NCI-H524 (cell line): ENCODE results near the gene SPRR2G.
"Not testable (repeated sequence)": the region's sequence is repeated elsewhere in the genome, so short reads cannot be mapped to it uniquely, and the experiment has no call there.

Source experiments
- DNase-seq, 2 experiments: peaks; one replicate each; lab custom pipeline; 2025; lab: John Stamatoyannopoulos, UW

SPRR2G gene

DNA sequence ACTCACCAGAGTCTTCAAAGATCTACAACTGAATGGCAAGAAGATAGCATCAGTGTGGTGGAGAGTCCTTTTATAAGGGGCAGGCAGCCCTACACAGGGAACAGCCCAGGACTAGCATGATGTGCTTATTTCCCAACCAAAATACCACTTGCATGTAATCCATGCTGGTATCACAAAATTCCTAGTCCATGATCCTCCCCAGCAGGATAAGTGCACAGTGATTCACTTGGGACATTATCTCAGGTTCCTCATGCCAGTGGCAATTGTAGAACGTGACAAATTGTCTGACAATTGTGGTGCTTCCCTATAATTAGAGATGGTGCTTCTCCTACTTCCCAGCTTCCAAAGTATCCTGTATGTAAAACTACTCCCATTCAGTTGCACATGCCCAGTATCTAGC lies at the start of gene SPRR2G:
Gene SPRR2G (minus strand): TSS at position 45 of the 400 bp plus-strand sequence. CDS start 780 bp downstream, outside the sequence.
- DNase-seq: no peak

DNA sequence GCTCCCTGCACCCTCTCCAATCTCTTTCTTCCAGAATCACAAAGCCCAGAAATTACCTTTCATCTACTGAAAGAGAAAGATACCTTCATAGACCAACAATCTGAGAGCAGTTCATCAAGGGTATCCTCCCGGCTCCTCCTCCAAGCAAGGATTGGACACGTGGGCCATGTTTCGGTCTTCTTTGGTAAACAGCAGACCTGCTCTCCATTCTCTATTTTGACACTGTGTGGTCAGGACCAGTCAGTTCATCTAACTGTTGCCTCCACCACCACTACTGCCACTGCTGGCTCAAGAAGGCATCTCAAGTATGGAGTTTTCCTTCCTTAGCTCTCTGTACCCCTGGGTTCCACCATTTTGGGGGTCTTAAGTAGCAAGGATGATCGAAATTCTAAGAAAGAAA lies 44.5 kb upstream of the SPRR2G start:
- no peak for DNase-seq

DNA sequence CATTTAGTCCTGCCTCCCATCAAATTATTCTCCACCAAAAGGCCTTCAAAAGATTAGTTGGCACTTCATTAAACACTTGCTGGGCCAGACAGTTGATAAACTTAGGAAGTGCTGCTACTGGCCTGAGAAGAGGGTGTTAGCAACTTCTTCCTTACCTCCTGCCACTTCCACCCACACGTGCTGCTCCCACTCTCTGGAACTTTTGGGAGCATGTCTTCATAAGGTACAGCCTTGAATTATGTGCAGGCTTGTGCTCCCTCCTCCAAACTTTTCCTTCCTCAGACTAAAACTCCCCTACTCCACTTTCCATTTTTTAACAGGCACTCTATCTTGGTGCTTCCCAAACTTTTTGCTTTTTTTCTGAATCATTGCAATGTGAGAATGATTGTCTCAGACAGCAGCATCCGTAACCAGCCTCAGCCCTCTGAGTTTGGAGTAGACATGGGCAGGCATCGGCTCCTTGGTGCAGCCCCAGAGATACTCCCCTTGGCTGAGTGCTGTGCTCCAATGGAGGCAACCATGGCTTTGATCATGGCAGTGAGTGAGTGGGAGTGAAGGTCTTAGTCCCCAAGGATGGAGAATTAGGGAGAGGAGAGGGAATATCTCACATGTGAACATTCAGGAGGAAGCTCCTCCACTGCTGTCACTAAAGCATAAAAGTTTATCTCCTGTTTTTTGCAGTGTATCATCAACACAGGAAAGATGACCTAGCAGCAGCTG lies 43.8 kb upstream of the SPRR2G start:
- no peak for DNase-seq

DNA sequence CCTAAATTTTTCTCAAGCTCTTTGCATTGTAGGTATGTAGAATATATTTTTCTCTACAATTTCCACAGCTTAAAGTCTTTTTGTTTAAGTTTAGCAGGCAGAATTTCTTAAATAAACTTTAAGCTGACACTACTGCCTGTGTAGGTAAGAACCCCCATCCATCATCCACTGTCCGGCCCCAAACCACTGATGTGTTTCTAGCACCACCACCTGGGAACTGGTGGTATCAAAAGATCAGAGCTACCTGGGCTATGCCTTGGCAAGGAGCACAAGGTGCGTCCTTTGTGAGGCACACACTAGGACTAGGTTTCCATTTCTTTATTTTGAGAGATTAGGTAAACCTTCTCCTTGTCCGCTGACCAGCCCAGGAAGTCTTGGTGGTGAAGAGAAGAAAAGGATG lies 42.0 kb upstream of the SPRR2G start:
- DNase-seq: peak; percentile 1 to 3

DNA sequence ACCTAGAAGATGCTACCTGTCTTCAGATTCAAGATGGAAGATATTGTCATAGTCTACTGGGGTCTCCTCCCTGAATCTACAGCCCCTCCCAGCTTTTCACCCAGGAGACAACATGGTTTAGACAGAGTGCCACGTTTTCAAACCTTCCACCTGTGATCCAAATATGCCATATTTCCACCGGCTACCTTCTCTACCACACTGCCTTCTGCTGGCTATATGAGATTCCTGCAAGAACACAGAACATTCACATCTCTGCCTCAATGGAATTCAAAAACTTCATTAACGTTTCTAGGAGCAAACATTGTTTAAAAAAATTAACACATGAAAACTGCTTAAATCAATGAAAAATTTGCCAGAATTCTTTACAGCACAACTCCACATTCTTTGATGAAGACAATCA lies 39.7 kb upstream of the SPRR2G start:
- DNase-seq: no peak

DNA sequence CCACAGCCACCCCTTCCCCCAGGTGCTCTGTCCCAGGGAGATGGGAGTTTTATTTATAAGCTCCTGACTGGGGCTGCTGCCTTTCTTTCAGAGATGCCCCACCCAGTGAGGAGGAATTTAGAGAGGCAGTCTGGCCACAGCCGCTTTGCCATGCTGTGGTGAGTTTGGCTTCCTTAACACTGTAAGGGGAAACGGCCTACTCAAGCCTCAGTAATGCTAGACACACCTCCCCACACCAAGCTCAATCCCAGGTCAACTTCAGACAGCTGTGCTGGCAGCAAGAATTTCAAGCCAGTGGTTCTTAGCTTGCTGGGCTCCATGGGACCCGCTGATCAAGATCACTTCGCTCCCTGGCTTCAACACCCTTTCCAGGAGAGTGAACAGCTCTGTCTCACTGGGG lies 37.6 kb upstream of the SPRR2G start:
- DNase-seq: not testable (repeated sequence)

DNA sequence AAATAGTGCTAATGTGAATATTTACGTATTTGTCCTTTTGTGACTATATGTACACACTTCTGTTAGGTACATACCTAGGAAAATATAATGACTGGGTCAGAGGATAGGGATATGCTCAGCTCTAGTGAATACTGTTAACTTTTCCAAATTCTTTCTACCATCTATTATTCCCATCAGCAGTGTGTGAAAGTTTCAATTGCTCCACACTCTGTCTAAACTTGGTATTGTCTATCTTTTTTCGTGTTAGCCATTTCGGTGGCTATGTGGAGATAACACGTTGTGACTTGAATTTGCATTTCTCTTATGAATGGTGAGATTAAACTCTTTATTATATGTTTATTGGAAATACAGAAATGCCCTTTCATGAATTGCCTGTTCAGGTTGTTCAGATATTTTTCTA lies 29.9 kb upstream of the SPRR2G start:
- DNase-seq: no peak

DNA sequence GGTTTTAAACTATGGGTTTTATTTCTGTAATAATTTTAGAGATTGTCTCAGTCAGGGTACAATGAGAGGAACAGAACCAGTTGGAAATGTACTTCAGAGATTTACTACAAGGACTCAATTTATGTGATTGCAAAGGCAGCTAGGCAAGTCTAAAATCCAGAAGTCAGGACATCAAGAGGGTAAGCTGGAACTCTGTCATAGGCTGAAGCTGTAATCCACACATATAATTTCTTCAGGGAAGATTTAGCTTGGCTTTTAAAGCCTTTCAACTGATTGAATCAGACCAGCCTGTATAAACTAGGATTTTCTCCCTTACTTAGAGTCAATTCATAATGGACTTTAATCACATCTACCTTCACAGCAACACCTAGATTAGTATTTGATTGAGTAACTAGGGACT lies 28.2 kb upstream of the SPRR2G start:
- no peak for DNase-seq

DNA sequence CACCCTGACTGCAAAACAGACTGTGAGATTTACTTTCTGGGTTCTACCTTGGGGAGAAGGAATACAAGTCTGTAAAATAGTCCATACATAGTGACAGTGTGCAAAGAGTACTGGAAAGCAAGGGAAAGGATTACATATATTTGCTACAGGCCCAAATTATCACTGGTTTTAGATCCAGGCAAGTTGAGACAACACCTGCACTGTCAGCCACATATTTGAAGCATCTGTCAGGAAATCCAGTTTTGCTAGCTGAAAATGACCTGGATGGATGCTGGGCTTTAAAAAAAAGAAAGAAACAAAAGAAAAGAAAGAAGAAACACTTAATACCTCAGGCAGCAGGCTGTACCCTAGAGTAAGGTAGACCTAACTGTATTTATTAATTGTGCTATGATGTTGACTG lies 23.9 kb upstream of the SPRR2G start:
- no peak for DNase-seq

DNA sequence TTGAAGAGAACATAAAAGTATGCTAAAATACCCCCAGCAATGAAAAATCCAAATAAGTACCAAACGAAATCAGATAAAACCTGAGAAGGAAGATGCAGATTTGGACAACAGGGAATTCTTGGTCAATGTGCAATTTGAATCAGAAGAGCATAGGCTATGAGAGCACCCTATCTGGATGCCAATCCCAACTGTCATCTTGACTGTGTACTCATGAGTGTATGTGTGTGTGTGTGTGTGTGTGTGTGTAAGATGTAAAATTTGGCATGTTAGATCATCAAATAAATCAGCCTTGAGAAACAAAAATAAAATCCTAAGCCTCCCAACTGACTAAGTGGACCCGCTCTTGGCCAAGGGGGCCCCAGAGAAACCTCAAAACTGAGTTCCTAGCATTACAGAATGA lies 18.0 kb upstream of the SPRR2G start:
- no peak for DNase-seq

DNA sequence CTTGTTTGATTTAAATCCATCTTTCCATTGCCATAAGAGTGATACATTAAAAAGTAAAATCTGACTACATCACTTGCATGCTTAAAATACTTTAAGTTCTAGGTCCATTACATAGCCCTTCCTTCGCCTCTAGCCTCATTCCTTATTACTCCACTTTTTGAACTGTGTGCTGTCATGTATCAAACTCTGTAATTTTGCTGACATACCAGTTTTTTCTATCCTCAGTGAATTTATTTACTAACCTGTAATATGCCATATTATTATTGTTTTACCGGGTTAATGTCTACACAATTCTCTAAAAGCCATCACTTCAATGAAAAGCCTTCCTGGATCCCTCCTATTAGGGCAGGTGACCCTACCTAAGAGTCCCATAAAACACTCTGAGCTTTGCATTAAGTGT lies 4.9 kb upstream of the SPRR2G start:
- DNase-seq: no peak

DNA sequence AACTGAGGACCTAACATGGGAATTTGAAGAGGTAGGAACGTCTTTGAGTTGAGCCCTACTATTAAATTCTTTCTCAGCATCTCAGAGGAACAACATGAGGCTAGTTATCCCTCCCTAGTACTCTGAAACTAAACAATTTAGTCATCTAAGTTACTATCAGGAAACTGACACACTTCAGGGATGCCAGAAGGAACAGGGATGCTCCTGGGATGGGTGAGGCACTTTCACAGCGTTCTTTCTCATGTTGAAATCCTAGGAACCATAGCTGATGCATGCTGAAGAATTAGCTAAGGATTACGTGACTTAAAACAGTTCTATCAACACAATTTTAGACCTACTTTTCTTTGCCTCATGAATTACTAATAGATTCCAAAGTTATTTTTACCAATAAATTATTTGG lies 1.8 kb upstream of the SPRR2G start:
- no peak for DNase-seq

DNA sequence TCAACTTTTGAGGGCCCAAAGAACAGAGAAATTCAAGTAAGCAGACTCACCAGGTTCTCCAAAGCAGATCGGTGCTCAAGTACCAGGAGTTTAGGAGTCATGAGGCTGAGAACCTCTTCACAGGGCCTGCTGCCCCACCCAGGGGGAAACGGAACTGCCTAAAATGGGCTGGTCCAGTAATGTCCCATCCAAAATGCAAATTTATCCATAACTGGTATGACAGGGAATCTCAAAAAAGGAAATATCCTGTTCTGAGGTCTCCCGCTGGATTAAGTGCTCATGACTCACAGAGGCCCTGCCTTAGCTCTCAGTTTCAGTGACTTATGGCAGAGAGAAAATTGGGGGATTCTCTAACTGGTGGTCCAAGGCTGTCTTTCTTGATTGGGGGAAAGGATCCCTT lies 9.3 kb downstream of the SPRR2G start:
- no peak for DNase-seq

DNA sequence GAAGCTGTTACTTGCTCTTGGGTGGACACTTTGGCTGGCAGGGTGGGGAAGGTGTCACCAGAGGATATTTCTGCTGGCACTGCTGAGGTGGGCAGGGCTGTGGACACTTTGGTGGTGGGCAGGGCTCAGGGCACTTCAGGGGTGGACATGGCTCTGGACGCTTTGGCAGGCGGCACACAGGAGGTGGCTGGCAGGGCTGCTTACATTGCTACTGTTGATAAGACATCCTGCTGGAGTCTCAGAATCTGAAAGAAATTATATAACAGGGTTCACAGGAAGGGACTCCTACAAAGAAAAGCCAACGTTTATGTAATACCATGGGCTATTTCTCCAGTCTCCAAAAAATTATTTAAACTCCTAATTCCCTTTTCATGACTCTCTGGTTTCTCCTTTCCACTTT lies 10.2 kb downstream of the SPRR2G start:
- DNase-seq: no peak

DNA sequence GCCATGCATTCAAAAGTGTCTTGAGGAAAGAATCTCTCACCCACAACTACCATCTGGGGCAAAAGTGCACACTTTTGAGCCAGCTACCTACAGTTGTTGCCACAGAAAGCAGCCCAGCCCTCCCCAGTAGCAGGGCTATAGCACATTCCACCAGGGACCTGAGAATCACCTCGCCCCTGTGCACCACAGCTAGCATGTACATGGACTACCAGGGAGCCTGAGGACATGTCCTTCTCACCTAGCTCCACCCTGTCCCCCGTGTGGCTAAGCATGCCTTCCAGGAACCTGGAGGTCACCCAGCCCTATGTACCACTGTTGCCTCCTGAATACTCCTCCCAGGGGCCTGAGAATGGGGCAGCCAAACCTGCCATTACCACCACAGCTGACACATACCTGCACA lies 16.9 kb downstream of the SPRR2G start:
- no peak for DNase-seq

DNA sequence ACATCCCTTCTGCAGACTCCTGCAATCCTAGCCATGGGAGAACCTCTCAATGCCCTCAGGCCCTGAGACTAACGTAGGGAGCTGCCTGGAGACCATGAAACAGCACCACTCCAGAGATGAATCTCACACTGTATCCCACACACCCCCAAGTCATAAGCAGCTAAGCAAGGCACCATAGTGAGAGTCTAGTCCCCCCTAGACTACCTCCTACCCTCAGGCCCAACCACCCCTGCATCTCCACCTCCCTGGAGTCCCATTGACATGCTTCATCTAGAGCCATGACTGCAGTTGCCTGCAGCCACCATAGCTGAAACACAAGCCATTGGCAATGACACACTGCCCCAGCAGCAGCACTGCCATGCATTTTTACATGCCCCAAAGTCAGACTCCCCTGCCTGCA lies 17.4 kb downstream of the SPRR2G start:
- DNase-seq: no peak

DNA sequence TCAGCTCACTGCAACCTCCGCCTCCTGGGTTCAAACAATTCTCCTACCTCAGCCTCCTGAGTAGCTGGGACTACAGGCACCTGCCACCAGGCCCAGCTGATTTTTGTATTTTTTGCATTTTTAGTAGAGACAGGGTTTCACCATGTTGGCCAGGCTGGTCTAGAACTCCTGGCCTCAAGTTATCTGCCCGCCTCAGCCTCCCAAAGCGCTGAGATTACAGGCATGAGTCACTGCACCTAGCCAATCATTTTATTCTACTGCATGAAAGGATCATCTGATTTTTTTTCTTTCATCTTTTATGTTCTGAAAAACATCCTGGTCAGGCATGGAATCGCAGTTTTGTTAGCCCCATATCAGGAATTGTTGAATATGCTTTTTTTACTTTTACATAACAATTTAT lies 22.0 kb downstream of the SPRR2G start:
- not testable (repeated sequence) for DNase-seq

DNA sequence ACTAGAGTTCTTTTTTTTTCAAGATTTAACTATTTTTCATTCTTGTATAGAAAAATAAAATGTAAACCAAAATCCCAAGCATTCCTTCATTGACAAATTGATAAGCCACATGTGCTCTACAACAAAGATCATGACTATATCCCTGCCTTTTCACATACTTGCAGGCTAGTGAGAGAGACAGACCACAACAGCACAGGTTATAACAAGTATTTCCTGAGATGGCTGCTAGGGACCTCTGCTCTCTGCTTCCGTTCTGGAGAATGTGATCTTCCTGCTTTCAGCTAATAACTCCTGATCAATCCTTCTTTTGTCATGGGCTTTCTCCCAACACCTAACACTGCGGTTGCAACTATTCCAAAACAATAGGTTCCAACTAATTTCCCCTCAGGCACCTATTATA lies 23.4 kb downstream of the SPRR2G start:
- no peak for DNase-seq

DNA sequence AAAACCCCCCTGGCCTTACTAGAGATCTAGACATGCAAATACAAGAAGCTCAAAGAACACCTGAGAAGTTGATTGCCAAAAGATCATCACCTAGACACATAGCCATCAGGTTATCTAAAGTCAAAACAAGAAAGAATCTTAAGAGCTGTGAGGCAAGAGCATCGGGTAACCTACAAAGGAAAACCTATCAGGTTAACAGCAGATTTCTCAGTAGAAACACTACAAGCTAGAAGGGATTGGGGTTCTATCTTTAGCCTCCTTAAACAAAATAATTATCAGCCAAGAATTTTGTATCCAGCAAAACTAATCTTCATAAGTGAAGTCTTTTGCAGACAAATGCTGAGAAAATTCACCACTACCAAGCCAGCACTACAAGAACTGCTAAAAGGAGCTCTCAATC lies 25.2 kb downstream of the SPRR2G start:
- DNase-seq: no peak

DNA sequence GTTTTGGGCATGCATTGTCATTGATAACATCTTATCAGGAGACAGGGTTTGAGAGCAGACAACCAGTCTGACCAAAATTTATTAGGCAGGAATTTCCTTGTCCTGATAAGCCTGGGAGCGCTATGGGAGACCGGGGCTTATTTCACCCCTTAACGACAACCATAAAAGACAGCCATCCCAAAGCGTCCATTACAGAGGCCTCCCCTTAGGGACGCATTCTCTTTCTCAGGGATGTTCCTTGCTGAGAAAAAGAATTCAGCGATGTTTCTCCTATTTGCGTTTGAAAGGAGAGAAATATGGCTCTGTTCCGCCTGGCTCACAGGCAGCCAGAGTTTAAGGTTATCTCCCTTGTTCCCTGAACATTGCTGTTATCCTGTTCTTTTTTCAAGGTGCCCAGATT lies 26.9 kb downstream of the SPRR2G start:
- not testable (repeated sequence) for DNase-seq

DNA sequence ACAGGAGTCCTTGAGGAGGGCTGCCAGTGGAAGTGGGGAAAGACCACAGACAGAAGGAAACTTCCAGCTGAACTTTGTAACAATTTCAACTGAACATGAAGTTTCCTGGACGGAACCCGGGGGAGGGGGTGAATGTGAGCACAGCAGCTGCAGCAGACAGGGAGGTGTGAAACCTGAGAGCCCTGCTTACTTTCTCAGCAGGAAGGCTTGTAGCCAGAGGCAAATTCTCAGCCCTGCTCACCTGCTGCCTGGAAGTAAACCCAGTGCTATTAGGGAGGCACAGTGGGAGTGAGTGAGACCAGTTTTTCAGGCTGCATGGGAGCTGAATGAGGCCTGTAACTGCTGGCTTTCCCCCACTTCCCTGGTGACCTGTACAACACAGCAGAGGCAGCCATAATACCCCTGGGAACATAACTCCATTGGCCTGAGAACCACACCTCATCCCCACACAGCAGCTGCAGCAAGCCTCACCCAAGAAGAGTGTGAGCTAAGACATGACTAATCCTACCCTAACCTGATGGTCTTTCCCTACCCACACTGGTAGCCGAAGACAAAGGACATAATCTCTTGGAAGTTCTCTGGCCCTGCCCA lies 27.8 kb downstream of the SPRR2G start:
- DNase-seq: no peak

DNA sequence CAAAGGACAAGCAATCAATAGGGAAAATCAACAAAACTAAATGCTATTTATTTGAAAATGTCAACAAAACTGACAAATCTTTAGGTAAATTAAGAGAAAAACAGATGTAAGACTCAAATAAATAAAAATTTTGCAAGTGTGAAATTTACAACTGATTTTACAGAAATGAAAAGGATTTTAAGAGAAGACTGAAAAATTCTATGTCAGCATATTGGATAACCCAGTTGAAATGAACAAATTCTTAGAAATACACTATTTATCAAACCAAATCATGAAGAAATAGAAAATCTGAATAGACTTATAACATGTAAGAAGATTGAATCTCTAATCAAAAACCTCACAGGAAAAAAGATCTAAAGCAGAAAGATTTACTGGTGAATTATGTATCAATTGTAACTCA lies 29.7 kb downstream of the SPRR2G start:
- no peak for DNase-seq

DNA sequence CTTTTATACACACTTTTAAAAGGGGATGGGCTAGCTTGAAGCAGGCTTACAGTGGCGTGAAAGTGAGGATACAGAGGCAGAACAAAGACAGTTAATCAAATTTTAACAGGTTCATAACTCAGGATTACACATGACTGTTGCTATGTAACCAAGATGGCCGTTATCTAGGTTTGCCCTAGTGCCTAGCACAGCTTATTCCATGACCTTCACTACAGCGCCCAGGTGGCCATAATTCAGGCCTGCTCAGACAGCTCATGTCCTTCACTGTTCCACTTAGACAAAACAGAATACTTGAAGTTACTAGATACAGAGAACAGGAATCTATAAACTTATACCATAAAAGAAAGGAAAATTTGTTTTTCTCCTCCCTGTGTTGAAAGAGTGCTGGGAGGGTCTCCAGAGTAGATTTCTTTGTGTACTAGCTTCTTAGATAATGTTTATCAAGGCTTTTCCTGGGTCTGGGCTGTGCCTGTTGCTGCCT lies 31.2 kb downstream of the SPRR2G start:
- no peak for DNase-seq

DNA sequence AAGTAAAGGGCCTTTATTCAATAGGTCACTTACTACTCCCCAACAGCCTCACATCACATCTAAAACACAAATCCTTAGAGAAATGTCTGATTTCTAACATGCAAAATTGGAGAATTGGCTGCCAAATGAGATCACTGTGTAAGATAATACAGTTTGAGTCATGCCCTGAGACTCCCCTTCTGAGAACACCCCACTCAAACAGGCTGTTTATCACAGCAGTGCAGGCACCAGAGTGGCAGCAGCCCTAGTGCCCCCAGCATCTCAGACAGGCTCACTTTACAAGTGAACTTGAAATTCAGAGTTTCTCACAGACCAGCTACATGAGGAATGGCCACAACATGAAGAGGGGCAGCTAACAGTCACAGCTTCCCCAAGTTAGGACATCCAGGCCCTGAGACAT lies 35.4 kb downstream of the SPRR2G start:
- DNase-seq: not testable (repeated sequence)
